GM19238 (cell line): ENCODE data around the gene GUCA2B.

Experiments used
- DNase-seq: peaks from one replicate; pipeline ENCODE4 v3.0.0; 2011; ENCODE audit warnings: low spot score; ENCODE audit not compliant: insufficient read length

GUCA2B gene

GRCh38 chr1:42184616-42185015, 31.4 kb downstream of the GUCA2B start:
- no peak for DNase-seq

GRCh38 chr1:42186152-42186551, 32.9 kb downstream of the GUCA2B start:
- DNase-seq: no peak

DNA sequence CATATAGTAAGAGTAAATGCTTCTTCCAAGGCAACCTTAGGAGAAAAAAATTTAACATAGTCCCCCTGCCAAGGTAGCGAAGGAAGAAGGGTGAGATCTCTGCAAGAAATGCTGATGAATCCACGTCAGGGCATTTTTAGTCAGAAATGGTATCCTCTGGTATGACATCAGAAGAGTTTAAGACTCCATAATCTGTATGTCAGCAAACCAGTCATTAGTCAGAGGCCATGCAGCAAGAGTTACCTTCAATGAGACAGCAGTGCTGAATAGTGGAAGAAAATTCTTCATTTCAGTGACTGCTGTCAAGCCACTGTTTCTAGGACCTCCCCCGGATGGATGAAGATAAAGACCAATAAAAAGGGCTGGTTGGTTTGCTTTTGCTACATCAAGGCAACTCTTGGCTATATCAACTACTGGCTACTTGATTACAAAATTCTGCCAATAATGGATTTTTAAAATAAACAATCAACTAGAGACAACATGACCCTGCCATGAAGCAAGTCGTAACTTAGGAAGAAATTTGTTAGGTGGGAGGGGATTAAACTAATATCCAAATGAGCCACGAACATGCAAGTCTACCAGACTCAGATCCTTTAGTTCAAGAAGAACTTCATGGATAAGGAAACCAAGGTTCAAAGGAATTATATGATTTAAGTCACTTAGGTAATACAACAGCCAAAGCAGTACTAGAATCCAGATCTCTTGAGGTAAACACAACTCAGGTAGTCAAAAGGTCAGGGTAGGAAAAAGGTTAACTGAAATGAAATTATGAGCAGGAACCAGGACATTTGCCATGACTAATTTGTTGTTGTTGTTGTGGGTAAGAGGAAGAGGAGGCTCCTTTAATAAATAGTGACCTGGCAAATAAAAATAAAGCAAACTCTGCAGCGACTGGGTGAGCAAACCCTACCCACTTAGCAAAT, 37.0 kb downstream of the GUCA2B start:
- no peak for DNase-seq

DNA sequence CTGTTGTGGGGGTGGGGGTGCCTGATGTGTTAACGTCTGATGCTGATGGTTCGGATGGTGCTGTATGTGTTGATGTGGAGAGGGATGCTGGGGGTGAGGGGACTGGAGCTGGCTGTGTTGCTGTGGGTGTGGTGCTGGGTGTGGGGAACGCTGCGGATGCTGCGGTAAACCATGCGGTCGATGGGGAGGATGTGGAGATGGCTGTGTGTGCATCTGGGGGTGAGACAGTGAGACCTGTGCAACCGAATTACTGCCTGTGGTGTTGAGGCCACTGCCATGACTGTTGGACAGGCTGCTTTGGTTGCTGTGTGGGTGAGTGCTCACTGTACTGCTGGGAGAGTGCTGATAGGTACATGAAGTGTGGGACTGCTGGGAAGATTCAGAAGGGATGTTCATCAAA, 38.1 kb downstream of the GUCA2B start:
- no peak for DNase-seq

GRCh38 chr1:42192106-42192505, 38.9 kb downstream of the GUCA2B start:
- DNase-seq: no peak

- no peak for DNase-seq
Observed at GRCh38 chr1:42195841-42196240, 42.6 kb downstream of the GUCA2B start.

GRCh38 chr1:42198251-42198650, 45.0 kb downstream of the GUCA2B start:
- no peak for DNase-seq

DNA sequence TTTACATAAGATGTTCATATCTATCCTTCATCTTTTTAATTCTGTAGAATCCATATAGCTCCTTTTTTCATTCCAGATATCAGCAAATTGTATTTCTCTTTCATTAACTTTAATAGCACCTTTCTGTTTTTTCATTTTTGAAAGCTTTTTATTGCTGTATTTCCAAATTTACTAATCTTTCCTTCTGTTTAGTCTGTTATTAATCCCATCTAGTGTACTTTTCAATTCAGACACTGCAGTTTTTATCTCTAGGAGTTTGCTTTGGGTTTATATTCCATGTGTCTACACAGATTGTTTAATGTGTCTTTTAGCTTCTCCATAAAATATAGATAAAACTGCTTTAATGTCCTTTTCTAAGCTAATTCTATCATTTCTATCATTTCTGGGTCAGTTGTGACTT, 48.8 kb downstream of the GUCA2B start:
- DNase-seq: no peak
